Heart left ventricle (tissue), 13 donors: Measurements from ENCODE around the gene DCUN1D5.

ENCODE experiments used
- POLR2A ChIP-seq, 2 donors: fragments of 450-650 bp; IDR thresholded peaks; one replicate each; pipeline ENCODE4 v1.6.1; 2017; ENCODE audit warnings: antibody characterized with exemption in 2 of 2, mild to moderate bottlenecking in 2 of 2, moderate library complexity in 2 of 2
- TF ChIP-seq, protein P1 (sequence below), 12 donors: fragments of 200-600 bp; sonication (generic) in 4 of 12; IDR thresholded peaks; one replicate each; pipeline versions ENCODE4 v1.5.0 to v1.8.0; 2018 to 2022; ENCODE audit warnings: antibody characterized with exemption in 12 of 12, mild to moderate bottlenecking in 5 of 12
- donor health status: ischemic (EF 13 %, LVEDD 7.1; RV severe dilation, severe dysfunction).
- donor health status: DM: no; HTN: yes; CAD: no.
- donor health status: DM: no; HTN: no; CAD: no.
- donor health status: ischemic (EF 25% LVEDD 6.9; RV normal size, moderate dysfunction).
- donor health status: ischemic (EF 25% LVEDD 5.7; RV mildly dilated, moderate dysfunction).
- donor health status: ischemic (EF 35%, LVEDD 5.7; RV mildly dilated, moderate dysfunction).
- donor health status: nonischemic (EF 11% LVEDD 7.7; RV severe dilation, severe dysfunction).
- donor health status: DM: yes; HTN: yes; CAD: no.
- donor health status: PGD.
- donor health status: ischemic (EF 29% LVEDD 5.4; RV normal size, mild dysfunction).
- donor health status: nonischemic (EF 23%, LVEDD 6.1; RV moderate dilation, normal function).

DNA sequence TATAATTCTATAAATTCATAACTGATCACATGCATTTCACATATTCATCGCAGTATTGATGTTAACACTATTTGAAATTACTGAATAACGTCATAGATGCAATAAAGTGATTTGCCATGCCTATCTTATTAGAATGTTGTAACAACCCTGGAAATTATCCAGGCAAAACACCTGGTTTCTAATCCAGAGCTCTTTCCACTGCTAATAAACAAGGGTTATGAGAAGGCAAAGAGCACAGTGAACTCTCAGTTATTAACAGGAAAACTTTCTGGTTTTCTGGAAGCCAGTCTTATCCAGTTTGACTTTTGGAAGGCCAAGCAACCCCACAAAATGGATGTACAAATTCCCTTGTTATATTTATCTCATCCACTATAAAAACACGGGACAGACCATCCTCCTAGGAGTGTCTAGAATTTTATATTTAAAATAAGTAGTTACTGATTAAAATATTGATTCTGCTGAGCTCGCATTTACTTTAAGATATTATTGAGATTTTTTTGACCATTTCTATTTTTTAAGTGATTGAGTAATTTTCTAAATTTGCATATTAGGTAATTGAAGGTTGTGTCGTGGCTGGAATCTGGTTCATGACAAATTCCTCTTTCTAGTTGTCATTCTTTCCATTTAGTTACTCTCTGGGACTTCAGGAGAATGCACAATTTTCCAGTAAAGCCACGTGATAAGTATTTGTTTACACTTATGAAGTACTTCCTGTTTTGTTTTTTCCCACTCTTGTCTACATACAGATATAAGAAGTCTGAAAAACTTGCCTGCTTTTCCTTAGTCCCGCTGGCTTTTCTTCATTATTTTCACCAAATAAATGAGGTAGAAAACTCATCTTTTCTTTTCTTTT, 47.9 kb downstream of the DCUN1D5 start:
- TF ChIP-seq, protein P1, sequence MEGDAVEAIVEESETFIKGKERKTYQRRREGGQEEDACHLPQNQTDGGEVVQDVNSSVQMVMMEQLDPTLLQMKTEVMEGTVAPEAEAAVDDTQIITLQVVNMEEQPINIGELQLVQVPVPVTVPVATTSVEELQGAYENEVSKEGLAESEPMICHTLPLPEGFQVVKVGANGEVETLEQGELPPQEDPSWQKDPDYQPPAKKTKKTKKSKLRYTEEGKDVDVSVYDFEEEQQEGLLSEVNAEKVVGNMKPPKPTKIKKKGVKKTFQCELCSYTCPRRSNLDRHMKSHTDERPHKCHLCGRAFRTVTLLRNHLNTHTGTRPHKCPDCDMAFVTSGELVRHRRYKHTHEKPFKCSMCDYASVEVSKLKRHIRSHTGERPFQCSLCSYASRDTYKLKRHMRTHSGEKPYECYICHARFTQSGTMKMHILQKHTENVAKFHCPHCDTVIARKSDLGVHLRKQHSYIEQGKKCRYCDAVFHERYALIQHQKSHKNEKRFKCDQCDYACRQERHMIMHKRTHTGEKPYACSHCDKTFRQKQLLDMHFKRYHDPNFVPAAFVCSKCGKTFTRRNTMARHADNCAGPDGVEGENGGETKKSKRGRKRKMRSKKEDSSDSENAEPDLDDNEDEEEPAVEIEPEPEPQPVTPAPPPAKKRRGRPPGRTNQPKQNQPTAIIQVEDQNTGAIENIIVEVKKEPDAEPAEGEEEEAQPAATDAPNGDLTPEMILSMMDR (IDR thresholded peaks at IDR 0.05) = no peak
- TF ChIP-seq POLR2A (IDR thresholded peaks at IDR 0.05) = no peak
